Glutamatergic neuron (in vitro differentiated cells): Measurements from ENCODE around the gene HMCN1. TPM values are rescaled to one million over a fixed set of nuclear protein-coding genes. Genes with fewer than 3 reads are reported as not detected.

Experiments
- DNase-seq: peaks from one replicate; pipeline ENCODE4 v3.0.0; 2022
- H3K27ac Mint-ChIP-seq: one replicate; pipeline ENCODE4 v1.8.0; 2020; ENCODE audit warnings: mild to moderate bottlenecking, mixed read lengths, inconsistent platforms; ENCODE audit not compliant: unreplicated experiment
- H3K27me3 Mint-ChIP-seq: one replicate; pipeline ENCODE4 v1.8.0; 2020; ENCODE audit warnings: mild to moderate bottlenecking, moderate library complexity, mixed read lengths, inconsistent platforms; ENCODE audit not compliant: unreplicated experiment
- H3K36me3 Mint-ChIP-seq: one replicate; pipeline ENCODE4 v1.8.0; 2020; ENCODE audit warnings: mild to moderate bottlenecking, mixed read lengths, inconsistent platforms; ENCODE audit not compliant: unreplicated experiment
- H3K4me1 Mint-ChIP-seq: one replicate; pipeline ENCODE4 v1.8.0; 2020; ENCODE audit warnings: mild to moderate bottlenecking, low read depth, mixed read lengths, inconsistent platforms; ENCODE audit not compliant: unreplicated experiment
- H3K4me3 Mint-ChIP-seq: one replicate; pipeline ENCODE4 v1.8.0; 2020; ENCODE audit warnings: mild to moderate bottlenecking, mixed read lengths, inconsistent platforms; ENCODE audit not compliant: unreplicated experiment
- H3K9me3 Mint-ChIP-seq: one replicate; pipeline ENCODE4 v1.8.0; 2020; ENCODE audit warnings: mild to moderate bottlenecking, moderate library complexity, mixed read lengths, inconsistent platforms; ENCODE audit not compliant: unreplicated experiment
- total RNA-seq: library from RNA; stranded (reverse); fragmentation: NEBNext Ultra II Directional; extraction: Animal tissue kit (Norgen Biotek cat#: 25700); gene quantifications from one replicate; pipeline ENCODE4 v1.2.1, GENCODE V29; 2021; ENCODE audit not compliant: unreplicated experiment
- TF ChIP-seq, protein P1 (sequence below): fragments of 200-600 bp; sonication (generic); IDR thresholded peaks from one replicate; pipeline ENCODE4 v1.5.0; 2021; ENCODE audit not compliant: partially characterized antibody, unreplicated experiment

Gene HMCN1
- total RNA-seq, 1 donor from 2014 or later, result 0.93 TPM

DNA sequence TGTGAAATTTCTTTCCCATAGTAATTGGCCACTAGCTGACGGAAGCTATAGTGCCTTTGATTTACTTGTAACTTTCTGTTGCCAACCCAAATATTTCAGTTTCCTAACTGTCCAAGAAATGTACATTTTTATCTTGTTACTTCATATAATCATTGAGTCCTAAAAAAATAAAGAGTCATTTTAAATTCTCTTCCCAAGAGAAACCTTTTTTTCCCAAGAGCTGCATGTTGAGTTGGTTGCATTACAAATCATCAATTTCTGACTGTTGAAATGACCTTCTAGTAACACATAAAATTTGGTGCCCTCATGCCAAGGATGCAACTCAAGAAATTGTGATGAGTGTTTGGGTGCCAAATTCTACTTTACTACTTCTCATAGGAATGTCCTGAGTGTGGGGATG, 61.0 kb downstream of the HMCN1 start:
- H3K9me3 Mint-ChIP-seq, result peaks cover 4% of the 10 kb centered on the region
- no peak overlapping the region for H3K27ac Mint-ChIP-seq
- TF ChIP-seq, protein P1, sequence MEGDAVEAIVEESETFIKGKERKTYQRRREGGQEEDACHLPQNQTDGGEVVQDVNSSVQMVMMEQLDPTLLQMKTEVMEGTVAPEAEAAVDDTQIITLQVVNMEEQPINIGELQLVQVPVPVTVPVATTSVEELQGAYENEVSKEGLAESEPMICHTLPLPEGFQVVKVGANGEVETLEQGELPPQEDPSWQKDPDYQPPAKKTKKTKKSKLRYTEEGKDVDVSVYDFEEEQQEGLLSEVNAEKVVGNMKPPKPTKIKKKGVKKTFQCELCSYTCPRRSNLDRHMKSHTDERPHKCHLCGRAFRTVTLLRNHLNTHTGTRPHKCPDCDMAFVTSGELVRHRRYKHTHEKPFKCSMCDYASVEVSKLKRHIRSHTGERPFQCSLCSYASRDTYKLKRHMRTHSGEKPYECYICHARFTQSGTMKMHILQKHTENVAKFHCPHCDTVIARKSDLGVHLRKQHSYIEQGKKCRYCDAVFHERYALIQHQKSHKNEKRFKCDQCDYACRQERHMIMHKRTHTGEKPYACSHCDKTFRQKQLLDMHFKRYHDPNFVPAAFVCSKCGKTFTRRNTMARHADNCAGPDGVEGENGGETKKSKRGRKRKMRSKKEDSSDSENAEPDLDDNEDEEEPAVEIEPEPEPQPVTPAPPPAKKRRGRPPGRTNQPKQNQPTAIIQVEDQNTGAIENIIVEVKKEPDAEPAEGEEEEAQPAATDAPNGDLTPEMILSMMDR, result no peak
- no peak overlapping the region for H3K4me3 Mint-ChIP-seq
- H3K36me3 Mint-ChIP-seq, result peaks cover 19% of the 10 kb centered on the region
- no peak for DNase-seq
- H3K4me1 Mint-ChIP-seq, result no peaks in the 10 kb centered on the region
- no peaks in the 10 kb centered on the region for H3K27me3 Mint-ChIP-seq

DNA sequence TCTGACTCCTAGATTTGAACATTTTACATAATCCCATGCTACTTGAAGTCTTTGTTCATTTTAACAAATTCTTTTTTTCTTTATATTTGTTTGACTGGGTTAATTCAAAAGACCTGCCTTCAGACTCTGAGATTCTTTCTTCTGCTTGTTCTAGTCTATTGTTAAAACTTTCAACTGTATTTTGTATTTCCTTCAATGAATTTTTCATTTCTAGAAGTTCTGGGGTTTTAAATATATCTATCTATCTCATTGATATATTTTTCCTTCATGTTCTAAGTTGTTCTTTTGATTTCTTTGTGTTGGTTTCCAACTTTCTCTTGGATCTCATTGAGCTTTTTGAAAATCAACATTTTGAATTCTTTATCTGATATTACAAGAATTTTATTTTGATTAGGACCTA, 64.3 kb downstream of the HMCN1 start:
- Mint-ChIP-seq H3K36me3 (peaks cover 19% of the 10 kb centered on the region), H3K27ac (no peak overlapping the region), H3K4me1 (no peaks in the 10 kb centered on the region), H3K27me3 (no peaks in the 10 kb centered on the region), H3K9me3 (peaks cover 4% of the 10 kb centered on the region), H3K4me3 (no peak overlapping the region)
- no peak for DNase-seq
- TF ChIP-seq, protein P1, result no peak

DNA sequence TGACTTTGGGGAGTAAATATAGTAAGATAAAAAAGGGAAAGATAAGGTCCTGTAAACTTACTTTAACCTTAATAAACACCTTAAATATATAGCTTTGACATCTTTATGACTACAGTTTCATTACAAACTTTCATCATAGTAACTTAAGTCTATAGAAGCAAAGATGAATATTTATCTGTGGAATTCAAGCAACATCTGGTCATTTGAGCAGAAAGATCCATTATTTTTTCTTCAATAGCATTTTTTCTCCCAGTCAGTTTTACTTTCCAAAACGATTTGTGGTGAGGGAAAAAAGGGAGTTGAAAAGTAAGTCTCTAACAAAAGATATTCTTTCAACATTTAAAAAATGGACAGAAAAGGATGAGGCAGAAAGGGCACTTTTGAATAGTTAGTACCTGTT, 69.0 kb downstream of the HMCN1 start:
- DNase-seq, result no peak
- TF ChIP-seq, protein P1, result no peak
- Mint-ChIP-seq H3K36me3 (peaks cover 5% of the 10 kb centered on the region), H3K27me3 (no peaks in the 10 kb centered on the region), H3K9me3 (peaks cover 2% of the 10 kb centered on the region), H3K27ac (no peak overlapping the region), H3K4me1 (no peaks in the 10 kb centered on the region), H3K4me3 (no peak overlapping the region)

DNA sequence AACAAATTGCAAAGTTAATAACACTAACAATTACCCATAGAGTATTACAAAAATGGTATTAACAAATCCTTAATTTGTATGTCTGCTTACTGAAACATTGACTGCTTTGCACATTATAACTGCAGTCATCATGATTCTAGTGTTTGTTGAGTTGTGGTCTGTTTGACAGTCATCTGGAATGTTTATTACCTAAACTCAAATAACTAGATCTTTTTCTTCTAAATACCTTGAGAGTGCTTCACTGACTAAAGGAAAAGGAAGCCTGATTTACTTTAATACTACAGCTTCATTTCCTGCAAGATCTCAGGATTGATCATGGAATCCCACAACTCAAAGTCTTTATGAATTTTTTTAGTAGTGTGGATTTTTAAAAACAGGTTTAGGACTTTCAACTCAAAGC, 70.0 kb downstream of the HMCN1 start:
- TF ChIP-seq, protein P1, result no peak
- Mint-ChIP-seq H3K4me3 (no peak overlapping the region), H3K9me3 (no peaks in the 10 kb centered on the region), H3K27ac (no peak overlapping the region), H3K36me3 (no peaks in the 10 kb centered on the region), H3K27me3 (no peaks in the 10 kb centered on the region), H3K4me1 (no peaks in the 10 kb centered on the region)
- DNase-seq, result no peak

DNA sequence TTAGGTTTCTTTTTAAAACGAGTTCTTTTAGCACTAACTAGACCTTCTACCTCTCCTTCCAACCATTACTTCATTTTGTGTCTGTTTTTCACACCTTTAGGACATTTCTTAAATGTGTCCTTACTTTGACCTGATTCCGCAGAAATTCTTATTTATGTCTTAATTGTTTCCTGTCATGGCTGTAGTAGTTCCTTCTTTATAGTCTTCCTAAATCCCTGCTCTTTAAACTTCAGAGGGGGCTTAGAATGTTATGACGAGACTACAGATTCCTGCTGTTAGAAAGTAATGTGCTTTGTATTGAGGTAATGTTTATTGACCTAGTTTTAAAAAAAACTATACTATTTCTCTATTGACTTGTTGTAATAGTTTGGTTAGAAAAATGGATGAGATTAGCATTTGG, 70.4 kb downstream of the HMCN1 start:
- H3K27ac Mint-ChIP-seq, result no peak overlapping the region
- TF ChIP-seq, protein P1, result no peak
- no peaks in the 10 kb centered on the region for H3K4me1 Mint-ChIP-seq
- no peaks in the 10 kb centered on the region for H3K27me3 Mint-ChIP-seq
- no peak for DNase-seq
- H3K4me3 Mint-ChIP-seq, result no peak overlapping the region
- no peaks in the 10 kb centered on the region for H3K9me3 Mint-ChIP-seq
- H3K36me3 Mint-ChIP-seq, result no peaks in the 10 kb centered on the region
